WTC11 (cell line): Measurements from ENCODE around the gene CCDC124. TPM values are rescaled to one million over a fixed set of nuclear protein-coding genes. Genes with fewer than 3 reads are reported as not detected.

Experiments used
- FOXJ3 ChIP-seq: sonication (generic); formaldehyde crosslinking; IDR thresholded peaks from 2 replicates; pipeline ENCODE4 v1.9.0; 2021; ENCODE audit warnings: missing genetic modification reagents, mild to moderate bottlenecking, borderline replicate concordance
- FOXK1 ChIP-seq: sonication (generic); formaldehyde crosslinking; IDR thresholded peaks from 2 replicates; pipeline ENCODE4 v1.8.0; 2022; ENCODE audit warnings: mild to moderate bottlenecking, moderate library complexity, missing genetic modification reagents
- IRF2 ChIP-seq: sonication (generic); formaldehyde crosslinking; IDR thresholded peaks from 2 replicates; pipeline ENCODE4 v1.8.0; 2022; ENCODE audit warnings: low read depth, missing genetic modification reagents, borderline replicate concordance
- JAZF1 ChIP-seq: fragments of 250-450 bp; sonication (Bioruptor Pico); IDR thresholded peaks from 2 replicates; pipeline ENCODE4 v1.9.0; 2021; ENCODE audit warnings: moderate library complexity, mild to moderate bottlenecking, inconsistent platforms
- MXD4 ChIP-seq: fragments of 250-450 bp; sonication (Bioruptor Pico); IDR thresholded peaks from 2 replicates; pipeline ENCODE4 v1.8.0; 2021; ENCODE audit warnings: mild to moderate bottlenecking, moderate library complexity, borderline replicate concordance
- NFATC4 ChIP-seq: fragments of 250-450 bp; sonication (Bioruptor Pico); IDR thresholded peaks from 2 replicates; pipeline ENCODE4 v1.9.0; 2021; ENCODE audit warnings: mild to moderate bottlenecking
- NR1H2 ChIP-seq: sonication (generic); formaldehyde crosslinking; IDR thresholded peaks from 2 replicates; pipeline ENCODE4 v1.9.0; 2021; ENCODE audit warnings: mild to moderate bottlenecking, moderate library complexity, missing genetic modification reagents
- OVOL2 ChIP-seq: fragments of 250-450 bp; sonication (Bioruptor Pico); IDR thresholded peaks from 2 replicates; pipeline ENCODE4 v1.9.0; 2021; ENCODE audit warnings: mild to moderate bottlenecking, borderline replicate concordance
- TEAD4 ChIP-seq: sonication (generic); formaldehyde crosslinking; IDR thresholded peaks from 2 replicates; pipeline ENCODE4 v1.8.0; 2022; ENCODE audit warnings: mild to moderate bottlenecking, missing genetic modification reagents
- ZNF138 ChIP-seq: sonication (generic); formaldehyde crosslinking; conservative IDR thresholded peaks from 2 replicates; pipeline ENCODE4 v1.8.1; 2022; ENCODE audit warnings: mild to moderate bottlenecking, moderate library complexity, missing genetic modification reagents
- ZNF232 ChIP-seq: sonication (generic); formaldehyde crosslinking; IDR thresholded peaks from 2 replicates; pipeline ENCODE4 v1.8.0; 2022; ENCODE audit warnings: mild to moderate bottlenecking, missing genetic modification reagents
- ZNF416 ChIP-seq: fragments of 250-450 bp; sonication (Bioruptor Pico); IDR thresholded peaks from 2 replicates; pipeline ENCODE4 v1.9.0; 2021; ENCODE audit warnings: mild to moderate bottlenecking, inconsistent platforms
- total RNA-seq: library from RNA; stranded (reverse); gene quantifications from 3 replicates; pipeline ENCODE4 v1.2.3, GENCODE V29; 2021
- TF ChIP-seq, protein P1 (sequence below): sonication (generic); formaldehyde crosslinking; IDR thresholded peaks from 2 replicates; pipeline ENCODE4 v1.8.0; 2022; ENCODE audit warnings: mild to moderate bottlenecking, missing genetic modification reagents
- TF ChIP-seq, protein P2 (sequence below): sonication (generic); formaldehyde crosslinking; IDR thresholded peaks from 2 replicates; pipeline ENCODE4 v1.8.0; 2023; ENCODE audit warnings: missing genetic modification reagents, mild to moderate bottlenecking, borderline replicate concordance
- TF ChIP-seq, protein P3 (sequence below): fragments of 250-450 bp; sonication (Bioruptor Pico); IDR thresholded peaks from 2 replicates; pipeline ENCODE4 v1.9.0; 2021; ENCODE audit warnings: moderate library complexity, mild to moderate bottlenecking, inconsistent platforms, borderline replicate concordance
- TF ChIP-seq, protein P4 (sequence below): sonication (generic); formaldehyde crosslinking; IDR thresholded peaks from 2 replicates; pipeline ENCODE4 v1.8.0; 2022; ENCODE audit warnings: mild to moderate bottlenecking, missing genetic modification reagents
- TF ChIP-seq, protein P5 (sequence below): sonication (generic); formaldehyde crosslinking; conservative IDR thresholded peaks from 2 replicates; pipeline ENCODE4 v1.8.1; 2023; ENCODE audit warnings: mild to moderate bottlenecking, low read depth, missing genetic modification reagents, moderate library complexity
- TF ChIP-seq, protein P6 (sequence below): sonication (generic); formaldehyde crosslinking; IDR thresholded peaks from 2 replicates; pipeline ENCODE4 v1.8.1; 2023; ENCODE audit warnings: mild to moderate bottlenecking, missing genetic modification reagents, moderate library complexity
- TF ChIP-seq, protein P7 (sequence below): fragments of 250-450 bp; sonication (Bioruptor Pico); IDR thresholded peaks from 2 replicates; pipeline ENCODE4 v1.9.0; 2021; ENCODE audit warnings: mild to moderate bottlenecking, borderline replicate concordance
- TF ChIP-seq, protein P8 (sequence below): sonication (generic); formaldehyde crosslinking; IDR thresholded peaks from 2 replicates; pipeline ENCODE4 v1.8.0; 2023; ENCODE audit warnings: missing genetic modification reagents

CCDC124 gene
- total RNA-seq, 1 experiment from 2014 or later: 156 TPM

DNA sequence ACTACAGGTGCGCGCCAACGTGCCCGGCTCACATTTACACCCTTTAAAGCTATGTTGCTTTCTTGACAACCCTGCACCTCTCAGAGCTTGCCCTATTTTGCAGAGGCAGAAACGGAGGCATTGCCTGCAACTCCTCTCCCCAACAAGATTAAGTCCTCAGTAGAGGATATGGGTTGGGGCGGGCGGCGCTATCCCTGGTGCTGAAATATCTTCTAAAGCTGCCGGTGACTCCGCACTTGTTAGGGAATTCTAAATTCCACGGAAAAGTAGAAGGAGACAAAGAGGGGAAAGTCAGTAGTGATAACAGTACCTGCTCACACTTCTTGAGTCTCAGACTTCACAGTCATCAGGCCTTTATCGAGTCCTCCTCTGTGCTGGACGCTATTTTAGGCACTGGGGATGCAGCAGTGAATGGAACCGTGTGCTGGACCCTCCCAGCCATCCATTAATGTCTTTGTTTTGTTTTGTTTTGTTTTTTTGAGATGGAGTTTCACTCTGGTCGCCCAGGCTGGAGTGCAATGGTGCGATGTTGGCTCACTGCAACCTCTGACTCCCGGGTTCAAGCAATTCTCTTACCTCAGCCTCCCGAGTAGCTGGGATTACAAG lies 43.1 kb upstream of the CCDC124 start (continued):
- TF ChIP-seq, protein P1, sequence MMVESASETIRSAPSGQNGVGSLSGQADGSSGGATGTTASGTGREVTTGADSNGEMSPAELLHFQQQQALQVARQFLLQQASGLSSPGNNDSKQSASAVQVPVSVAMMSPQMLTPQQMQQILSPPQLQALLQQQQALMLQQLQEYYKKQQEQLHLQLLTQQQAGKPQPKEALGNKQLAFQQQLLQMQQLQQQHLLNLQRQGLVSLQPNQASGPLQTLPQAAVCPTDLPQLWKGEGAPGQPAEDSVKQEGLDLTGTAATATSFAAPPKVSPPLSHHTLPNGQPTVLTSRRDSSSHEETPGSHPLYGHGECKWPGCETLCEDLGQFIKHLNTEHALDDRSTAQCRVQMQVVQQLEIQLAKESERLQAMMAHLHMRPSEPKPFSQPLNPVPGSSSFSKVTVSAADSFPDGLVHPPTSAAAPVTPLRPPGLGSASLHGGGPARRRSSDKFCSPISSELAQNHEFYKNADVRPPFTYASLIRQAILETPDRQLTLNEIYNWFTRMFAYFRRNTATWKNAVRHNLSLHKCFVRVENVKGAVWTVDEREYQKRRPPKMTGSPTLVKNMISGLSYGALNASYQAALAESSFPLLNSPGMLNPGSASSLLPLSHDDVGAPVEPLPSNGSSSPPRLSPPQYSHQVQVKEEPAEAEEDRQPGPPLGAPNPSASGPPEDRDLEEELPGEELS (CRISPR knock-in tag): peak; percentile 64; the same call in 1 of the 2 replicates
- TF ChIP-seq ZNF138 (CRISPR knock-in tag) (no peak), FOXK1 (peak; percentile 54; the same call in 1 of the 2 replicates), JAZF1 (CRISPR knock-in tag) (no peak), NR1H2 (CRISPR knock-in tag) (no peak), TEAD4 (0 out of 2 replicates have a peak, but pooled peaks have one; percentile 25), ZNF232 (no peak), MXD4 (CRISPR knock-in tag) (no peak), NFATC4 (CRISPR knock-in tag) (no peak), ZNF416 (CRISPR knock-in tag) (no peak), IRF2 (no peak), FOXJ3 (CRISPR knock-in tag) (no peak), OVOL2 (no peak)
- TF ChIP-seq, protein P2, sequence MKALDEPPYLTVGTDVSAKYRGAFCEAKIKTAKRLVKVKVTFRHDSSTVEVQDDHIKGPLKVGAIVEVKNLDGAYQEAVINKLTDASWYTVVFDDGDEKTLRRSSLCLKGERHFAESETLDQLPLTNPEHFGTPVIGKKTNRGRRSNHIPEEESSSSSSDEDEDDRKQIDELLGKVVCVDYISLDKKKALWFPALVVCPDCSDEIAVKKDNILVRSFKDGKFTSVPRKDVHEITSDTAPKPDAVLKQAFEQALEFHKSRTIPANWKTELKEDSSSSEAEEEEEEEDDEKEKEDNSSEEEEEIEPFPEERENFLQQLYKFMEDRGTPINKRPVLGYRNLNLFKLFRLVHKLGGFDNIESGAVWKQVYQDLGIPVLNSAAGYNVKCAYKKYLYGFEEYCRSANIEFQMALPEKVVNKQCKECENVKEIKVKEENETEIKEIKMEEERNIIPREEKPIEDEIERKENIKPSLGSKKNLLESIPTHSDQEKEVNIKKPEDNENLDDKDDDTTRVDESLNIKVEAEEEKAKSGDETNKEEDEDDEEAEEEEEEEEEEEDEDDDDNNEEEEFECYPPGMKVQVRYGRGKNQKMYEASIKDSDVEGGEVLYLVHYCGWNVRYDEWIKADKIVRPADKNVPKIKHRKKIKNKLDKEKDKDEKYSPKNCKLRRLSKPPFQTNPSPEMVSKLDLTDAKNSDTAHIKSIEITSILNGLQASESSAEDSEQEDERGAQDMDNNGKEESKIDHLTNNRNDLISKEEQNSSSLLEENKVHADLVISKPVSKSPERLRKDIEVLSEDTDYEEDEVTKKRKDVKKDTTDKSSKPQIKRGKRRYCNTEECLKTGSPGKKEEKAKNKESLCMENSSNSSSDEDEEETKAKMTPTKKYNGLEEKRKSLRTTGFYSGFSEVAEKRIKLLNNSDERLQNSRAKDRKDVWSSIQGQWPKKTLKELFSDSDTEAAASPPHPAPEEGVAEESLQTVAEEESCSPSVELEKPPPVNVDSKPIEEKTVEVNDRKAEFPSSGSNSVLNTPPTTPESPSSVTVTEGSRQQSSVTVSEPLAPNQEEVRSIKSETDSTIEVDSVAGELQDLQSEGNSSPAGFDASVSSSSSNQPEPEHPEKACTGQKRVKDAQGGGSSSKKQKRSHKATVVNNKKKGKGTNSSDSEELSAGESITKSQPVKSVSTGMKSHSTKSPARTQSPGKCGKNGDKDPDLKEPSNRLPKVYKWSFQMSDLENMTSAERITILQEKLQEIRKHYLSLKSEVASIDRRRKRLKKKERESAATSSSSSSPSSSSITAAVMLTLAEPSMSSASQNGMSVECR (CRISPR knock-in tag): peak; percentile 52; the same call in 1 of the 2 replicates
- TF ChIP-seq, protein P3, sequence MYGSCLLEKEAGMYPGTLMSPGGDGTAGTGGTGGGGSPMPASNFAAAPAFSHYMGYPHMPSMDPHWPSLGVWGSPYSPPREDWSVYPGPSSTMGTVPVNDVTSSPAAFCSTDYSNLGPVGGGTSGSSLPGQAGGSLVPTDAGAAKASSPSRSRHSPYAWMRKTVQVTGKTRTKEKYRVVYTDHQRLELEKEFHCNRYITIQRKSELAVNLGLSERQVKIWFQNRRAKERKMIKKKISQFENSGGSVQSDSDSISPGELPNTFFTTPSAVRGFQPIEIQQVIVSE (CRISPR knock-in tag): no peak
- TF ChIP-seq, protein P4, sequence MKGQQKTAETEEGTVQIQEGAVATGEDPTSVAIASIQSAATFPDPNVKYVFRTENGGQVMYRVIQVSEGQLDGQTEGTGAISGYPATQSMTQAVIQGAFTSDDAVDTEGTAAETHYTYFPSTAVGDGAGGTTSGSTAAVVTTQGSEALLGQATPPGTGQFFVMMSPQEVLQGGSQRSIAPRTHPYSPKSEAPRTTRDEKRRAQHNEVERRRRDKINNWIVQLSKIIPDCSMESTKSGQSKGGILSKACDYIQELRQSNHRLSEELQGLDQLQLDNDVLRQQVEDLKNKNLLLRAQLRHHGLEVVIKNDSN (CRISPR knock-in tag): peak; percentile 18; the same call in 1 of the 2 replicates
- TF ChIP-seq, protein P5, sequence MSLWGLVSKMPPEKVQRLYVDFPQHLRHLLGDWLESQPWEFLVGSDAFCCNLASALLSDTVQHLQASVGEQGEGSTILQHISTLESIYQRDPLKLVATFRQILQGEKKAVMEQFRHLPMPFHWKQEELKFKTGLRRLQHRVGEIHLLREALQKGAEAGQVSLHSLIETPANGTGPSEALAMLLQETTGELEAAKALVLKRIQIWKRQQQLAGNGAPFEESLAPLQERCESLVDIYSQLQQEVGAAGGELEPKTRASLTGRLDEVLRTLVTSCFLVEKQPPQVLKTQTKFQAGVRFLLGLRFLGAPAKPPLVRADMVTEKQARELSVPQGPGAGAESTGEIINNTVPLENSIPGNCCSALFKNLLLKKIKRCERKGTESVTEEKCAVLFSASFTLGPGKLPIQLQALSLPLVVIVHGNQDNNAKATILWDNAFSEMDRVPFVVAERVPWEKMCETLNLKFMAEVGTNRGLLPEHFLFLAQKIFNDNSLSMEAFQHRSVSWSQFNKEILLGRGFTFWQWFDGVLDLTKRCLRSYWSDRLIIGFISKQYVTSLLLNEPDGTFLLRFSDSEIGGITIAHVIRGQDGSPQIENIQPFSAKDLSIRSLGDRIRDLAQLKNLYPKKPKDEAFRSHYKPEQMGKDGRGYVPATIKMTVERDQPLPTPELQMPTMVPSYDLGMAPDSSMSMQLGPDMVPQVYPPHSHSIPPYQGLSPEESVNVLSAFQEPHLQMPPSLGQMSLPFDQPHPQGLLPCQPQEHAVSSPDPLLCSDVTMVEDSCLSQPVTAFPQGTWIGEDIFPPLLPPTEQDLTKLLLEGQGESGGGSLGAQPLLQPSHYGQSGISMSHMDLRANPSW (CRISPR knock-in tag): no peak
- TF ChIP-seq, protein P6, sequence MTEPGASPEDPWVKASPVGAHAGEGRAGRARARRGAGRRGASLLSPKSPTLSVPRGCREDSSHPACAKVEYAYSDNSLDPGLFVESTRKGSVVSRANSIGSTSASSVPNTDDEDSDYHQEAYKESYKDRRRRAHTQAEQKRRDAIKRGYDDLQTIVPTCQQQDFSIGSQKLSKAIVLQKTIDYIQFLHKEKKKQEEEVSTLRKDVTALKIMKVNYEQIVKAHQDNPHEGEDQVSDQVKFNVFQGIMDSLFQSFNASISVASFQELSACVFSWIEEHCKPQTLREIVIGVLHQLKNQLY: no peak
- TF ChIP-seq, protein P7, sequence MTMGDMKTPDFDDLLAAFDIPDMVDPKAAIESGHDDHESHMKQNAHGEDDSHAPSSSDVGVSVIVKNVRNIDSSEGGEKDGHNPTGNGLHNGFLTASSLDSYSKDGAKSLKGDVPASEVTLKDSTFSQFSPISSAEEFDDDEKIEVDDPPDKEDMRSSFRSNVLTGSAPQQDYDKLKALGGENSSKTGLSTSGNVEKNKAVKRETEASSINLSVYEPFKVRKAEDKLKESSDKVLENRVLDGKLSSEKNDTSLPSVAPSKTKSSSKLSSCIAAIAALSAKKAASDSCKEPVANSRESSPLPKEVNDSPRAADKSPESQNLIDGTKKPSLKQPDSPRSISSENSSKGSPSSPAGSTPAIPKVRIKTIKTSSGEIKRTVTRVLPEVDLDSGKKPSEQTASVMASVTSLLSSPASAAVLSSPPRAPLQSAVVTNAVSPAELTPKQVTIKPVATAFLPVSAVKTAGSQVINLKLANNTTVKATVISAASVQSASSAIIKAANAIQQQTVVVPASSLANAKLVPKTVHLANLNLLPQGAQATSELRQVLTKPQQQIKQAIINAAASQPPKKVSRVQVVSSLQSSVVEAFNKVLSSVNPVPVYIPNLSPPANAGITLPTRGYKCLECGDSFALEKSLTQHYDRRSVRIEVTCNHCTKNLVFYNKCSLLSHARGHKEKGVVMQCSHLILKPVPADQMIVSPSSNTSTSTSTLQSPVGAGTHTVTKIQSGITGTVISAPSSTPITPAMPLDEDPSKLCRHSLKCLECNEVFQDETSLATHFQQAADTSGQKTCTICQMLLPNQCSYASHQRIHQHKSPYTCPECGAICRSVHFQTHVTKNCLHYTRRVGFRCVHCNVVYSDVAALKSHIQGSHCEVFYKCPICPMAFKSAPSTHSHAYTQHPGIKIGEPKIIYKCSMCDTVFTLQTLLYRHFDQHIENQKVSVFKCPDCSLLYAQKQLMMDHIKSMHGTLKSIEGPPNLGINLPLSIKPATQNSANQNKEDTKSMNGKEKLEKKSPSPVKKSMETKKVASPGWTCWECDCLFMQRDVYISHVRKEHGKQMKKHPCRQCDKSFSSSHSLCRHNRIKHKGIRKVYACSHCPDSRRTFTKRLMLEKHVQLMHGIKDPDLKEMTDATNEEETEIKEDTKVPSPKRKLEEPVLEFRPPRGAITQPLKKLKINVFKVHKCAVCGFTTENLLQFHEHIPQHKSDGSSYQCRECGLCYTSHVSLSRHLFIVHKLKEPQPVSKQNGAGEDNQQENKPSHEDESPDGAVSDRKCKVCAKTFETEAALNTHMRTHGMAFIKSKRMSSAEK (CRISPR knock-in tag): no peak
- TF ChIP-seq, protein P8, sequence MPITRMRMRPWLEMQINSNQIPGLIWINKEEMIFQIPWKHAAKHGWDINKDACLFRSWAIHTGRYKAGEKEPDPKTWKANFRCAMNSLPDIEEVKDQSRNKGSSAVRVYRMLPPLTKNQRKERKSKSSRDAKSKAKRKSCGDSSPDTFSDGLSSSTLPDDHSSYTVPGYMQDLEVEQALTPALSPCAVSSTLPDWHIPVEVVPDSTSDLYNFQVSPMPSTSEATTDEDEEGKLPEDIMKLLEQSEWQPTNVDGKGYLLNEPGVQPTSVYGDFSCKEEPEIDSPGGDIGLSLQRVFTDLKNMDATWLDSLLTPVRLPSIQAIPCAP (CRISPR knock-in tag): peak; percentile 71; the same call in 1 of the 2 replicates
